Omental fat pad (tissue), 4 donors: ENCODE measurements around the gene DEK. TPM values are rescaled to one million over a fixed set of nuclear protein-coding genes. Genes with fewer than 3 reads are reported as not detected.

Experiments used
- ATAC-seq: fragments of 150-250 bp; one replicate; pipeline ENCODE4 v1.9.1; 2016; ENCODE audit warnings: mild to moderate bottlenecking, moderate library complexity; ENCODE audit not compliant: low FRiP score
- DNase-seq: peaks from one replicate; pipeline ENCODE4 v3.0.0-alpha.2; 2019; ENCODE audit warnings: low spot score
- CTCF ChIP-seq, 3 donors: fragments of 450-650 bp; IDR thresholded peaks; one replicate each; pipeline ENCODE4 v1.5.1; 2016 to 2017; ENCODE audit warnings: antibody characterized with exemption in 3 of 3, mild to moderate bottlenecking in 3 of 3, moderate library complexity in 2 of 3
- total RNA-seq, 4 donors: library from RNA; depleted of rRNA; stranded (reverse); fragments of >200 nt; gene quantifications; one replicate each; pipeline ENCODE4 v1.1.0, GENCODE V29; 2016

Gene DEK
- total RNA-seq, 4 donors from 2014 or later: 68.1 to 106 (median 91.6) TPM

- no peak for TF ChIP-seq CTCF (IDR thresholded peaks at IDR 0.05)
- DNase-seq (no peak), ATAC-seq (no peak)
These were observed 29.0 kb upstream of the DEK start for GRCh38 chr6:18293076-18293904.

GRCh38 chr6:18289283-18289682 lies 25.0 kb upstream of the DEK start:
- TF ChIP-seq CTCF (IDR thresholded peaks at IDR 0.05): no peak
- ATAC-seq (no peak), DNase-seq (no peak)

- ATAC-seq (no peak), DNase-seq (no peak)
- TF ChIP-seq CTCF (IDR thresholded peaks at IDR 0.05): no peak
These were observed 19.9 kb upstream of the DEK start for GRCh38 chr6:18284261-18284660.

GRCh38 chr6:18281564-18281963 lies 17.2 kb upstream of the DEK start:
- DNase-seq (no peak), ATAC-seq (no peak)
- no peak for TF ChIP-seq CTCF (IDR thresholded peaks at IDR 0.05)

- no peak for TF ChIP-seq CTCF (IDR thresholded peaks at IDR 0.05)
- ATAC-seq (no peak), DNase-seq (no peak)
These were observed 15.8 kb upstream of the DEK start for GRCh38 chr6:18280084-18280483.

GRCh38 chr6:18279422-18279821 lies 15.1 kb upstream of the DEK start:
- no peak for DNase-seq
- no peak for TF ChIP-seq CTCF (IDR thresholded peaks at IDR 0.05)
- no peak for ATAC-seq
